ENCODE measurements around the gene TMEM270. TPM values are rescaled to one million over a fixed set of nuclear protein-coding genes. Genes with fewer than 3 reads are reported as not detected.

TMEM270 gene
- polyA plus RNA-seq, 3 donors = not detected

- H3K4me3 ChIP-seq (replicated peaks in 1 of 3; ENCODE audit: low read depth in 2 of 3, low read length in 3 of 3) = peak overlapping the region in 2 of 3 experiments; percentile 14 to 65
These were observed 48.3 kb downstream of the TMEM270 start for GRCh38 chr7:73909051-73909941.

DNA sequence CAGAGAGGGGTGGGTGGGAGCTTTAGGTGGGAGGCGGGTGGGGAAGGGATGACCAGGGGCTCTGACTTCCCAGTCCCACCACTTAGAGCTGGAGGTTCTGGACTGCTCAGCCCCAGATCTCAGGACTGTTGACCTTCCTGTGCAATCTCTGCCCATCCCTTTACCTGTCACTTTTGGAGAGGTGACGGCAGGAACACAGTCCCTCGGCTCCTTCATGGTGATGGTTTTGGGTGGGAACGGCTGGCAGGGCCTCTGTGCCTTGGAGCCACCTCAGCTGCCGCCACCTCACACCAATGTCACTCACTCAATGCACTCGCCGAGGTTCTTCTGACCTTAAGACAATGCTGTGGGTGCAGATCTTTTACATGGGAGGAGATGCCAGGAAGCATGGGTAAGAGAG is 49.0 kb downstream of the TMEM270 start:
- no peaks in the 10 kb centered on the region for H3K79me2 ChIP-seq (ENCODE audit: insufficient read depth, low read length)
- Mint-ChIP-seq H3K9me3 (peaks cover 0 to 7% (median 0%) of the 10 kb centered on the region in 7 donors), H3K27ac (no peak overlapping the region), H3K4me1 (peaks cover 14% of the 10 kb centered on the region), H3K36me3 (no peaks in the 10 kb centered on the region), H3K27me3 (ENCODE audit: low read depth in 3 of 3) (peaks cover 0 to 4% (median 3%) of the 10 kb centered on the region in 3 donors), H3K4me3 (no peak overlapping the region)
- peak overlapping the region; percentile 85 for H2AFZ ChIP-seq (ENCODE audit: insufficient read depth, low read depth, low read length, poor library complexity, severe bottlenecking)
- DNase-seq = no peak
- no peak overlapping the region for H3K27ac ChIP-seq (ENCODE audit: low read depth in 1 of 2, low read length in 2 of 2)
- no peaks in the 10 kb centered on the region for H4K20me1 ChIP-seq (ENCODE audit: insufficient read depth, low read length)
- TF ChIP-seq CTCF (IDR thresholded peaks at IDR 0.05) = no peak
- no peaks in the 10 kb centered on the region for H3K36me3 ChIP-seq (replicated peaks in 1 of 2; ENCODE audit: control insufficient read depth in 1 of 2, insufficient read depth in 2 of 2, low read length in 2 of 2)
- intact Hi-C loops (cut with micrococcal nuclease) = no loop called here
- H3K9me3 ChIP-seq (replicated peaks in 1 of 2; ENCODE audit: control insufficient read depth in 1 of 2, insufficient read depth in 1 of 2, low read length in 2 of 2) = no peaks in the 10 kb centered on the region
- peaks cover 12 to 14% of the 10 kb centered on the region in 2 donors for H3K4me1 ChIP-seq (ENCODE audit: control insufficient read depth in 1 of 2, insufficient read depth in 2 of 2, low read length in 2 of 2)
- H3K27me3 ChIP-seq (ENCODE audit: control insufficient read depth in 2 of 2, insufficient read depth in 2 of 2, low read length in 2 of 2) = no peaks in the 10 kb centered on the region
- WGBS (ENCODE audit: insufficient coverage) = no CpG with 5 or more reads among the region's 7 CpGs
- H3K4me3 ChIP-seq (replicated peaks in 1 of 3; ENCODE audit: low read depth in 2 of 3, low read length in 3 of 3) = no peak overlapping the region
- H3K4me2 ChIP-seq (replicated peaks; ENCODE audit: extremely low read depth, low read length, poor library complexity, severe bottlenecking) = no peak overlapping the region
- H3K9ac ChIP-seq (ENCODE audit: insufficient read depth, low read length, poor library complexity, severe bottlenecking) = no peak overlapping the region

More at GRCh38 chr7:73909051-73909941, 48.3 kb downstream of the TMEM270 start:
- peak overlapping the region; percentile 72 to 86 for H3K4me3 Mint-ChIP-seq
- peaks cover 0 to 7% (median 0%) of the 10 kb centered on the region in 7 donors for H3K9me3 Mint-ChIP-seq
- intact Hi-C loops (cut with micrococcal nuclease) = no loop called here
- Histone ChIP-seq H3K27me3 (ENCODE audit: control insufficient read depth in 2 of 2, insufficient read depth in 2 of 2, low read length in 2 of 2) (no peaks in the 10 kb centered on the region), H3K9ac (ENCODE audit: insufficient read depth, low read length, poor library complexity, severe bottlenecking) (peak overlapping the region; percentile 24), H4K20me1 (ENCODE audit: insufficient read depth, low read length) (no peaks in the 10 kb centered on the region), H3K36me3 (replicated peaks in 1 of 2; ENCODE audit: control insufficient read depth in 1 of 2, insufficient read depth in 2 of 2, low read length in 2 of 2) (no peaks in the 10 kb centered on the region), H3K79me2 (ENCODE audit: insufficient read depth, low read length) (no peaks in the 10 kb centered on the region), H3K4me1 (ENCODE audit: control insufficient read depth in 1 of 2, insufficient read depth in 2 of 2, low read length in 2 of 2) (peaks cover 12 to 14% of the 10 kb centered on the region in 2 donors), H2AFZ (ENCODE audit: insufficient read depth, low read depth, low read length, poor library complexity, severe bottlenecking) (peak overlapping the region; percentile 85), H3K27ac (ENCODE audit: low read depth in 1 of 2, low read length in 2 of 2) (peak overlapping the region in 1 of 2 donors; percentile 72), H3K9me3 (replicated peaks in 1 of 2; ENCODE audit: control insufficient read depth in 1 of 2, insufficient read depth in 1 of 2, low read length in 2 of 2) (no peaks in the 10 kb centered on the region), H3K4me2 (replicated peaks; ENCODE audit: extremely low read depth, low read length, poor library complexity, severe bottlenecking) (peak overlapping the region; percentile 67)
- H3K4me1 Mint-ChIP-seq = peaks cover 14% of the 10 kb centered on the region
- DNase-seq = peak; percentile 29 to 52 (median 30)
- peaks cover 0 to 4% (median 2%) of the 10 kb centered on the region in 3 donors for H3K27me3 Mint-ChIP-seq (ENCODE audit: low read depth in 3 of 3)
- TF ChIP-seq CTCF (IDR thresholded peaks at IDR 0.05) = no peak
- peak overlapping the region in 5 of 7 donors; percentile 33 to 78 (median 66) for H3K27ac Mint-ChIP-seq
- WGBS (ENCODE audit: insufficient coverage) = 16% methylated on average over 7 of the region's 13 CpGs
- no peaks in the 10 kb centered on the region for H3K36me3 Mint-ChIP-seq

Measured in CD14-positive monocyte (primary cell).